NCI-H526 (cell line): ENCODE results near the gene AURKB.

Experiments
- DNase-seq, 2 experiments: peaks; one replicate each; lab custom pipeline; 2025; lab: John Stamatoyannopoulos, UW

AURKB gene

GRCh38 chr17:8189041-8189710 lies 21.2 kb downstream of the AURKB start:
- DNase-seq, result peak in 1 of 2 experiments; percentile 32

GRCh38 chr17:8188263-8188839 lies 22.0 kb downstream of the AURKB start:
- no peak for DNase-seq

GRCh38 chr17:8187517-8188262 lies 22.7 kb downstream of the AURKB start:
- DNase-seq, result peak; percentile 95 to 97

GRCh38 chr17:8186787-8187516 lies 23.4 kb downstream of the AURKB start:
- peak; percentile 92 to 94 for DNase-seq

- no peak for DNase-seq
Measured at GRCh38 chr17:8186446-8186786, 24.0 kb downstream of the AURKB start.

GRCh38 chr17:8185582-8186445 lies 24.6 kb downstream of the AURKB start:
- DNase-seq, result peak; percentile 51 to 79

- no peak for DNase-seq
Measured at GRCh38 chr17:8176998-8177731, 33.2 kb downstream of the AURKB start.

- DNase-seq, result peak; percentile 49 to 84
Measured at GRCh38 chr17:8176197-8176940, 34.0 kb downstream of the AURKB start, which contains the start of gene TMEM107. Gene TMEM107, minus strand, starts transcription at chr17:8176380. Its CDS starts 94 bp downstream, at chr17:8176286.

- DNase-seq, result peak in 1 of 2 experiments; percentile 24
Measured at GRCh38 chr17:8175795-8176196, 34.6 kb downstream of the AURKB start.

GRCh38 chr17:8173871-8174322 lies 36.5 kb downstream of the AURKB start:
- DNase-seq, result peak in 1 of 2 experiments; percentile 77

- peak; percentile 93 to 99 for DNase-seq
Measured at GRCh38 chr17:8173056-8173870, 37.1 kb downstream of the AURKB start.

- peak in 1 of 2 experiments; percentile 16 for DNase-seq
Measured at GRCh38 chr17:8170186-8170585, 40.2 kb downstream of the AURKB start.

GRCh38 chr17:8167526-8167925 lies 42.8 kb downstream of the AURKB start:
- DNase-seq, result no peak

GRCh38 chr17:8166731-8167130 lies 43.6 kb downstream of the AURKB start:
- no peak for DNase-seq

GRCh38 chr17:8164815-8165131 lies 45.6 kb downstream of the AURKB start:
- no peak for DNase-seq

- DNase-seq, result peak in 1 of 2 experiments; percentile 21
Measured at GRCh38 chr17:8163978-8164814, 46.2 kb downstream of the AURKB start.

- DNase-seq, result peak in 1 of 2 experiments; percentile 46
Measured at GRCh38 chr17:8162997-8163977, 47.1 kb downstream of the AURKB start.
